Natural killer cell (primary cell): ENCODE data around the gene FRAS1. TPM values are rescaled to one million over a fixed set of nuclear protein-coding genes. Genes with fewer than 3 reads are reported as not detected.

Experiments
- ATAC-seq, 3 donors: fragments of 150-1000 bp in 2 of 3; fragments of 200-7000 bp in 1 of 3; cut with Tn5 transposase; 1 replicate in 1 of 3; 2 replicates in 2 of 3; pipeline ENCODE4 v1.10.0; 2021; ENCODE audit warnings: mild to moderate bottlenecking in 2 of 3, moderate library complexity in 2 of 3
- DNase-seq, 2 donors: peaks; one replicate each; pipeline versions ENCODE4 v3.0.0 to v3.0.0-alpha.2; 2013 to 2021; ENCODE audit warnings: mixed read lengths in 1 of 2
- H3K27ac ChIP-seq: one replicate; pipeline ENCODE4 v1.5.1; 2013; ENCODE audit warnings: mild to moderate bottlenecking, low read length
- H3K27me3 ChIP-seq: one replicate; pipeline ENCODE4 v1.6.1; 2013; ENCODE audit warnings: low read length; ENCODE audit not compliant: control insufficient read depth, insufficient read depth
- H3K36me3 ChIP-seq: one replicate; pipeline ENCODE4 v1.6.1; 2013; ENCODE audit warnings: low read length; ENCODE audit not compliant: control insufficient read depth, insufficient read depth
- H3K4me1 ChIP-seq: one replicate; pipeline ENCODE4 v1.6.1; 2013; ENCODE audit warnings: low read length; ENCODE audit not compliant: control insufficient read depth, insufficient read depth
- H3K4me3 ChIP-seq: one replicate; pipeline ENCODE4 v1.5.1; 2013; ENCODE audit warnings: low read length
- H3K9me3 ChIP-seq: one replicate; pipeline ENCODE4 v1.6.1; 2013; ENCODE audit warnings: low read length; ENCODE audit not compliant: control insufficient read depth, insufficient read depth
- H3K27ac Mint-ChIP-seq, 2 donors: one replicate each; pipeline ENCODE4 v1.8.0; 2022; ENCODE audit warnings: mild to moderate bottlenecking in 2 of 2, mixed read lengths in 2 of 2, moderate library complexity in 1 of 2
- H3K27me3 Mint-ChIP-seq, 2 donors: one replicate each; pipeline ENCODE4 v1.8.0; 2022; ENCODE audit warnings: low read depth in 2 of 2, mixed read lengths in 2 of 2
- H3K36me3 Mint-ChIP-seq: one replicate; pipeline ENCODE4 v1.8.0; 2022; ENCODE audit warnings: mixed read lengths
- H3K4me1 Mint-ChIP-seq, 2 donors: one replicate each; pipeline ENCODE4 v1.8.0; 2022; ENCODE audit warnings: mixed read lengths in 2 of 2
- H3K4me3 Mint-ChIP-seq: one replicate; pipeline ENCODE4 v1.8.0; 2022; ENCODE audit warnings: mild to moderate bottlenecking, moderate library complexity, mixed read lengths
- H3K9me3 Mint-ChIP-seq, 2 donors: one replicate each; pipeline ENCODE4 v1.8.0; 2022; ENCODE audit warnings: mixed read lengths in 2 of 2
- WGBS: methylation state at CpG from one replicate; pipeline ENCODE4 v1.1.7; 2013; ENCODE audit warnings: missing lambda C conversion rate; ENCODE audit not compliant: insufficient coverage; 5-methylcytosine and 5-hydroxymethylcytosine counted together
- intact Hi-C: fragments of 100-400 bp; cut with micrococcal nuclease; formaldehyde crosslinking; loops from one replicate; pipeline ENCODE4 v1.14.2; 2022
- total RNA-seq, 4 donors: library from RNA; stranded (reverse); fragments of 120-200 nt in 1 of 4; gene quantifications; one replicate each; pipeline versions ENCODE4 v1.2.3 to v1.2.4, GENCODE V29; 2013 to 2022
- TF ChIP-seq, protein P1 (sequence below): fragments of 200-600 bp; IDR thresholded peaks from one replicate; pipeline ENCODE4 v1.8.0; 2022; ENCODE audit warnings: antibody characterized with exemption

FRAS1 gene
- total RNA-seq, 3 donors from 2014 or later (not counting 1 experiment from before 2014, with no cell fraction given) = 0.15 to 0.31 TPM; not detected in 1

- H3K27ac Mint-ChIP-seq = no peak overlapping the region
- intact Hi-C loops = no loop called here
- no peak overlapping the region for H3K4me3 Mint-ChIP-seq
- no peaks in the 10 kb centered on the region for H3K4me1 Mint-ChIP-seq
- WGBS = 80% methylated on average over 6 of the region's 6 CpGs
- Histone ChIP-seq H3K27me3 (no peaks in the 10 kb centered on the region), H3K27ac (no peak overlapping the region), H3K4me1 (no peaks in the 10 kb centered on the region), H3K9me3 (no peaks in the 10 kb centered on the region), H3K36me3 (no peaks in the 10 kb centered on the region), H3K4me3 (no peak overlapping the region)
- ATAC-seq = no peak
- TF ChIP-seq, protein P1, sequence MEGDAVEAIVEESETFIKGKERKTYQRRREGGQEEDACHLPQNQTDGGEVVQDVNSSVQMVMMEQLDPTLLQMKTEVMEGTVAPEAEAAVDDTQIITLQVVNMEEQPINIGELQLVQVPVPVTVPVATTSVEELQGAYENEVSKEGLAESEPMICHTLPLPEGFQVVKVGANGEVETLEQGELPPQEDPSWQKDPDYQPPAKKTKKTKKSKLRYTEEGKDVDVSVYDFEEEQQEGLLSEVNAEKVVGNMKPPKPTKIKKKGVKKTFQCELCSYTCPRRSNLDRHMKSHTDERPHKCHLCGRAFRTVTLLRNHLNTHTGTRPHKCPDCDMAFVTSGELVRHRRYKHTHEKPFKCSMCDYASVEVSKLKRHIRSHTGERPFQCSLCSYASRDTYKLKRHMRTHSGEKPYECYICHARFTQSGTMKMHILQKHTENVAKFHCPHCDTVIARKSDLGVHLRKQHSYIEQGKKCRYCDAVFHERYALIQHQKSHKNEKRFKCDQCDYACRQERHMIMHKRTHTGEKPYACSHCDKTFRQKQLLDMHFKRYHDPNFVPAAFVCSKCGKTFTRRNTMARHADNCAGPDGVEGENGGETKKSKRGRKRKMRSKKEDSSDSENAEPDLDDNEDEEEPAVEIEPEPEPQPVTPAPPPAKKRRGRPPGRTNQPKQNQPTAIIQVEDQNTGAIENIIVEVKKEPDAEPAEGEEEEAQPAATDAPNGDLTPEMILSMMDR = no peak
- peaks cover 11 to 17% of the 10 kb centered on the region in 2 donors for H3K27me3 Mint-ChIP-seq
- H3K36me3 Mint-ChIP-seq = no peaks in the 10 kb centered on the region
- H3K9me3 Mint-ChIP-seq = no peaks in the 10 kb centered on the region
- no peak for DNase-seq
Observed at GRCh38 chr4:78418406-78418805, 361.3 kb downstream of the FRAS1 start.

GRCh38 chr4:78423790-78424189 is 366.7 kb downstream of the FRAS1 start:
- WGBS = 88% methylated on average over 7 of the region's 9 CpGs
- Mint-ChIP-seq H3K27ac (no peak overlapping the region), H3K9me3 (no peaks in the 10 kb centered on the region), H3K4me3 (no peak overlapping the region), H3K27me3 (peaks cover 11 to 12% of the 10 kb centered on the region in 2 donors), H3K36me3 (no peaks in the 10 kb centered on the region), H3K4me1 (no peaks in the 10 kb centered on the region)
- no peaks in the 10 kb centered on the region for H3K36me3 ChIP-seq
- H3K9me3 ChIP-seq = no peaks in the 10 kb centered on the region
- DNase-seq (no peak), ATAC-seq (no peak)
- H3K27me3 ChIP-seq = no peaks in the 10 kb centered on the region
- no peaks in the 10 kb centered on the region for H3K4me1 ChIP-seq
- no peak overlapping the region for H3K27ac ChIP-seq
- intact Hi-C loops = no loop called here
- TF ChIP-seq, protein P1 = no peak
- no peak overlapping the region for H3K4me3 ChIP-seq

DNA sequence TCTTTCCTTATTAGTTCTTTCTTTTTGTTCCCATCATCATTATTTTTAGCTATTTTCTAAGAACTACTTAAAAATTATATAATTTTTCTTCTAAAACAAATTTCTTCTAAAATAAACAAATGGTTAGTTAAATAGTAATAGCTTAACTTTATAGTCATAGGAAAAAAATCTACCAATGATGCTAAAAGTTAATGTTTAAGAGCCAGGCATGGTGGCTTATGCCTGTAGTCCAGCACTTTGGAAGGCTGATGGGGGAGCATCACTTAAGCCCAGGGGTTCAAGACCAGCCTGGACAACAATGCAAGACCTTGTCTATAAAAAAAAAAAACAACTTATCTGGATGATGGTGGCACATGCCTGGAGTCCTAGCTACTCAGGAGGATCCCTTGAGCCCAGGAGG is 367.3 kb downstream of the FRAS1 start:
- H3K9me3 ChIP-seq = no peaks in the 10 kb centered on the region
- Mint-ChIP-seq H3K9me3 (no peaks in the 10 kb centered on the region), H3K4me1 (no peaks in the 10 kb centered on the region), H3K27ac (no peak overlapping the region), H3K36me3 (no peaks in the 10 kb centered on the region), H3K27me3 (peaks cover 11 to 12% of the 10 kb centered on the region in 2 donors), H3K4me3 (no peak overlapping the region)
- no peak for DNase-seq
- intact Hi-C loops = no loop called here
- ATAC-seq = no peak
- TF ChIP-seq, protein P1 = no peak
- no peak overlapping the region for H3K27ac ChIP-seq
- H3K36me3 ChIP-seq = no peaks in the 10 kb centered on the region
- H3K4me1 ChIP-seq = no peaks in the 10 kb centered on the region
- no peak overlapping the region for H3K4me3 ChIP-seq
- no peaks in the 10 kb centered on the region for H3K27me3 ChIP-seq

- intact Hi-C loops = no loop called here
- H3K27me3 Mint-ChIP-seq = peaks cover 8 to 10% of the 10 kb centered on the region in 2 donors
- Histone ChIP-seq H3K9me3 (no peaks in the 10 kb centered on the region), H3K4me1 (no peaks in the 10 kb centered on the region), H3K4me3 (no peak overlapping the region), H3K27me3 (no peaks in the 10 kb centered on the region), H3K27ac (no peak overlapping the region), H3K36me3 (no peaks in the 10 kb centered on the region)
- ATAC-seq (no peak), DNase-seq (no peak)
- no peak overlapping the region for H3K4me3 Mint-ChIP-seq
- H3K27ac Mint-ChIP-seq = no peak overlapping the region
- no peaks in the 10 kb centered on the region for H3K9me3 Mint-ChIP-seq
- H3K36me3 Mint-ChIP-seq = no peaks in the 10 kb centered on the region
- TF ChIP-seq, protein P1 = no peak
- no peaks in the 10 kb centered on the region for H3K4me1 Mint-ChIP-seq
- WGBS = 66% methylated on average over 2 of the region's 2 CpGs
Observed at GRCh38 chr4:78426972-78427371, 369.8 kb downstream of the FRAS1 start.
